GM12892 (cell line): ENCODE data around the gene RACGAP1.

ENCODE experiments used
- POLR2A ChIP-seq: IDR thresholded peaks from 2 replicates; pipeline ENCODE4 v1.6.1; 2011; ENCODE audit warnings: low read depth, low read length, control low read depth
- TAF1 ChIP-seq: IDR thresholded peaks from 2 replicates; pipeline ENCODE4 v1.6.1; 2011; ENCODE audit warnings: low read depth, mild to moderate bottlenecking, control low read depth, low read length, borderline replicate concordance

- TF ChIP-seq TAF1 (no peak), POLR2A (no peak)
These were observed 24.8 kb upstream of the RACGAP1 start for GRCh38 chr12:50050119-50050385.
